Endometrial microvascular endothelial cells (primary cell): ENCODE measurements around the gene CPNE4. TPM values are rescaled to one million over a fixed set of nuclear protein-coding genes. Genes with fewer than 3 reads are reported as not detected.
"Not testable (repeated sequence)": the region's sequence is repeated elsewhere in the genome, so short reads cannot be mapped to it uniquely, and the experiment has no call there.

Experiments used
- in situ Hi-C: cut with HindIII; loops from 2 replicates; pipeline ENCODE4 v1.10.0; 2017; ENCODE audit warnings: low sequenced_read_pairs, low pct_unique_long_range_greater_than_20kb; ENCODE audit errors: inconsistent ontology term
- total RNA-seq: library from RNA; depleted of rRNA; stranded (reverse); fragments of >200 nt; gene quantifications from one replicate; pipeline ENCODE4 v1.2.3, GENCODE V29; 2015; ENCODE audit errors: inconsistent ontology term

The CPNE4 gene
- total RNA-seq, 1 donor from 2014 or later = not detected

- in situ Hi-C loops = no loop called here
Observed at GRCh38 chr3:131901686-131902085, 133.1 kb downstream of the CPNE4 start.

- in situ Hi-C loops = no loop called here
Observed at GRCh38 chr3:131900891-131901290, 133.9 kb downstream of the CPNE4 start.

GRCh38 chr3:131899021-131899420, 135.8 kb downstream of the CPNE4 start:
- in situ Hi-C loops = no loop called here

- in situ Hi-C loops = no loop called here
Observed at GRCh38 chr3:131898346-131898745, 136.5 kb downstream of the CPNE4 start.

- in situ Hi-C loops = no loop called here
Observed at GRCh38 chr3:131896285-131896684, 138.5 kb downstream of the CPNE4 start.

GRCh38 chr3:131895766-131896165, 139.0 kb downstream of the CPNE4 start:
- in situ Hi-C loops = no loop called here

- in situ Hi-C loops = no loop called here
Observed at GRCh38 chr3:131892331-131892730, 142.5 kb downstream of the CPNE4 start.

GRCh38 chr3:131885871-131886270, 148.9 kb downstream of the CPNE4 start:
- in situ Hi-C loops = not testable (repeated sequence)

- in situ Hi-C loops = no loop called here
Observed at GRCh38 chr3:131883711-131884407, 151.0 kb downstream of the CPNE4 start.

GRCh38 chr3:131883086-131883485, 151.7 kb downstream of the CPNE4 start:
- in situ Hi-C loops = no loop called here

- in situ Hi-C loops = no loop called here
Observed at GRCh38 chr3:131881777-131882176, 153.0 kb downstream of the CPNE4 start.

- in situ Hi-C loops = no loop called here
Observed at GRCh38 chr3:131880948-131881347, 153.9 kb downstream of the CPNE4 start.

- in situ Hi-C loops = no loop called here
Observed at GRCh38 chr3:131868203-131868602, 166.6 kb downstream of the CPNE4 start.

- in situ Hi-C loops = no loop called here
Observed at GRCh38 chr3:131856171-131856570, 178.6 kb downstream of the CPNE4 start.

GRCh38 chr3:131850223-131850622, 184.6 kb downstream of the CPNE4 start:
- in situ Hi-C loops = no loop called here

- in situ Hi-C loops = no loop called here
Observed at GRCh38 chr3:131849616-131850015, 185.2 kb downstream of the CPNE4 start.

GRCh38 chr3:131847966-131848510, 186.8 kb downstream of the CPNE4 start:
- in situ Hi-C loops = no loop called here

GRCh38 chr3:131846296-131846924, 188.4 kb downstream of the CPNE4 start:
- in situ Hi-C loops = no loop called here

- in situ Hi-C loops = no loop called here
Observed at GRCh38 chr3:131843174-131843573, 191.6 kb downstream of the CPNE4 start.

GRCh38 chr3:131840156-131840797, 194.5 kb downstream of the CPNE4 start:
- in situ Hi-C loops = no loop called here
